Measurements from ENCODE around the gene LENG1. TPM values are rescaled to one million over a fixed set of nuclear protein-coding genes. Genes with fewer than 3 reads are reported as not detected.

The LENG1 gene
- total RNA-seq, 1 donor from 2014 or later = 3.4 TPM

- peak overlapping the region; percentile 99 for H3K4me3 Mint-ChIP-seq (ENCODE audit: unreplicated experiment)
- peaks cover 32% of the 10 kb centered on the region for H3K4me1 Mint-ChIP-seq (ENCODE audit: unreplicated experiment)
- peak overlapping the region; percentile 100 for H3K27ac Mint-ChIP-seq (ENCODE audit: unreplicated experiment)
- H3K9me3 Mint-ChIP-seq (ENCODE audit: unreplicated experiment) = no peaks in the 10 kb centered on the region
- H3K36me3 Mint-ChIP-seq (ENCODE audit: low read depth, unreplicated experiment) = peaks cover 35% of the 10 kb centered on the region
- no peak for TF ChIP-seq CTCF (IDR thresholded peaks at IDR 0.05; ENCODE audit: unreplicated experiment)
- peaks cover 22% of the 10 kb centered on the region for H3K27me3 Mint-ChIP-seq (ENCODE audit: unreplicated experiment)
- DNase-seq (ENCODE audit: low spot score) = peak; percentile 100
These were observed 30.4 kb upstream of the LENG1 start for GRCh38 chr19:54189735-54190502.

GRCh38 chr19:54189145-54189734, 29.7 kb upstream of the LENG1 start, which contains the start of gene MBOAT7:
TSS of gene MBOAT7 (minus strand) at chr19:54189580. CDS start at chr19:54188508, 1,072 bp downstream.
- Mint-ChIP-seq H3K27me3 (ENCODE audit: unreplicated experiment) (peaks cover 22% of the 10 kb centered on the region), H3K4me1 (ENCODE audit: unreplicated experiment) (peaks cover 33% of the 10 kb centered on the region), H3K36me3 (ENCODE audit: low read depth, unreplicated experiment) (peaks cover 34% of the 10 kb centered on the region), H3K27ac (ENCODE audit: unreplicated experiment) (peak within 1 kb of the TSS; percentile 100), H3K9me3 (ENCODE audit: unreplicated experiment) (no peaks in the 10 kb centered on the region), H3K4me3 (ENCODE audit: unreplicated experiment) (peak within 1 kb of the TSS; percentile 99)
- DNase-seq (ENCODE audit: low spot score) = no peak
- no peak for TF ChIP-seq CTCF (IDR thresholded peaks at IDR 0.05; ENCODE audit: unreplicated experiment)

GRCh38 chr19:54188215-54188871, 28.8 kb upstream of the LENG1 start:
- H3K9me3 Mint-ChIP-seq (ENCODE audit: unreplicated experiment) = no peaks in the 10 kb centered on the region
- peak overlapping the region; percentile 97 for H3K4me3 Mint-ChIP-seq (ENCODE audit: unreplicated experiment)
- H3K36me3 Mint-ChIP-seq (ENCODE audit: low read depth, unreplicated experiment) = peaks cover 34% of the 10 kb centered on the region
- DNase-seq (ENCODE audit: low spot score) = no peak
- no peak for TF ChIP-seq CTCF (IDR thresholded peaks at IDR 0.05; ENCODE audit: unreplicated experiment)
- peaks cover 25% of the 10 kb centered on the region for H3K27me3 Mint-ChIP-seq (ENCODE audit: unreplicated experiment)
- peak overlapping the region; percentile 92 for H3K27ac Mint-ChIP-seq (ENCODE audit: unreplicated experiment)
- H3K4me1 Mint-ChIP-seq (ENCODE audit: unreplicated experiment) = peaks cover 38% of the 10 kb centered on the region

GRCh38 chr19:54186934-54187381, 27.4 kb upstream of the LENG1 start:
- TF ChIP-seq CTCF (IDR thresholded peaks at IDR 0.05; ENCODE audit: unreplicated experiment) = no peak
- H3K9me3 Mint-ChIP-seq (ENCODE audit: unreplicated experiment) = no peaks in the 10 kb centered on the region
- no peak for DNase-seq (ENCODE audit: low spot score)
- peaks cover 31% of the 10 kb centered on the region for H3K4me1 Mint-ChIP-seq (ENCODE audit: unreplicated experiment)
- H3K27me3 Mint-ChIP-seq (ENCODE audit: unreplicated experiment) = peaks cover 16% of the 10 kb centered on the region
- peak overlapping the region; percentile 13 for H3K27ac Mint-ChIP-seq (ENCODE audit: unreplicated experiment)
- H3K36me3 Mint-ChIP-seq (ENCODE audit: low read depth, unreplicated experiment) = peaks cover 31% of the 10 kb centered on the region
- peak overlapping the region; percentile 97 for H3K4me3 Mint-ChIP-seq (ENCODE audit: unreplicated experiment)
